ENCODE measurements around the gene CD320.
"Not testable (repeated sequence)": the region's sequence is repeated elsewhere in the genome, so short reads cannot be mapped to it uniquely, and the experiment has no call there.

CD320 gene

DNA sequence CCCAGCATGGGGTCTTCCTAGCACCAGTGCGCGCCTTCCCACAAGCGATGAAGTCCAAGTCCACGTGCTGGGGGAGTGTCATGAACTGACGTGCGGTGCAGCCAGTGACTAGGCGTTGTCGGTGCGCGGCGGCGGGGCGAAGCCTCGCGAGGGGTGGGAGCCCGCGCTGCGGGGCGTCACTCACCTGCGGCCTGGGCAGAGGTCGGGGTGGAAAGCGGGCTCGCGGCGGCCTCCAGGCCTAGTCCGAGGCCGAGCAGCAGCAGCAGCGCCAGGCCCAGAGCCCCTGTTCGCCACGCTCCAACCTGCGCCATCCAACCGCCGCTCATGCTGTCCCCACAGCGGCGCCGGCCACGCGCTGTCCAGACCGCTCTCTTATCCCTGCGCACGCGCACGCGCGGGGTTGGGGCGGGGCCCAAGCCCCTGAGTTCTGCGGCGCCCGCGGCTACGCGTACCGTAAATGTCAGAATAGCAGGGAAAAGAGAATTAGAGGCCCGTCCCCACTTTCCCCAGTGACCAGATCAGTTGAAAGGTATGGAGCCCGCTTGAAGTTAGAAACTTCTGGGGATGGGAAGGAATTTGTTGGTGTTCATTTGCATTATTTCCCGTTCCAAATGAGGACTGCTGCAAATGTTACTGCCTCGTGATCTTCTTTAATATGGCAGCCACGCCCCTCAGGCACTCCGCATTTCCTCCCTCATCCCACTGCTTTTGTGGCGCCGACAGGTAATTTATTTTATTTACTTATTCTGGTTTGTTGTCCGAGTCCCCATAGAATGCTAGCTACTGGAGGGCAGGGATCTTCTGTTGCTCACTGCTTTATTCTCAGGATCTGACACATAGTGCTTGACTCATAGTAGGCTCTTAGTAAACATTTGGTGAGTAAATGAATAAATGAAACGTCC lies at the start of gene CD320:
TSS of gene CD320 (minus strand) at position 394 of the 902 bp plus-strand sequence. CDS start at position 326, 68 bp downstream.
- Histone ChIP-seq H3K36me3 (ENCODE audit: control insufficient read depth, insufficient read depth, low read length) (peaks cover 9% of the 10 kb centered on the region), H3K27ac (ENCODE audit: low read depth, low read length) (no peak within 1 kb of the TSS), H3K4me3 (ENCODE audit: low read length) (peak within 1 kb of the TSS; percentile 67)

DNA sequence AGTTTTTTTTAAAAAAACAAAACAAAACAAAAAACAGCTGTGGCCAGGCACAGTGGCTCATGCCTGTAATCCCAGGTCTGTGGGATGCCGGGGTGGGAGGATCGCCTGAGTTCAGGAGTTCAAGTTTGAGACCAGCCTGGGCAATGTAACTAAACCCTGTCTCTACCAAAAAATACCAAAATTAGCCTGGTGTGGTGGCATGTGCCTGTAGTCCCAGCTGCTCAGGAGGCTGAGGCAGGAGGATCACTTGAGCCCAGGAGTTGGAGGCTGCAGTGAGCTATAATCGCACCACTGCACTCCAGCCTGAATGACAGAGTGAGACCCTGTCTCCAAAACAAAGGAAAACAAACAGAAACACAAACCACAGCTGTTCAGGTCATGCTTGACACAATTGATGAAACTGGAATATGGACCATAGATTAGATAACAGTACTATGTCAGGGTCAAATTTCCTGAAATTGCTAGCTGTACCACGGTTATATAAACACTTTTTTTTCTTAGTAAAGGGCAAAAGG lies 48.9 kb upstream of the CD320 start:
- Histone ChIP-seq H3K9ac (ENCODE audit: low read length) (no peak overlapping the region), H3K4me3 (ENCODE audit: low read length) (no peak overlapping the region), H3K36me3 (ENCODE audit: control insufficient read depth, insufficient read depth, low read length) (no peaks in the 10 kb centered on the region), H3K4me1 (ENCODE audit: control insufficient read depth, insufficient read depth, low read length) (peaks cover 4% of the 10 kb centered on the region), H3K27ac (ENCODE audit: low read depth, low read length) (no peak overlapping the region), H3K27me3 (ENCODE audit: control insufficient read depth, insufficient read depth, low read length) (no peaks in the 10 kb centered on the region)

More for the DNA sequence above, at the start of gene CD320:
- no peaks in the 10 kb centered on the region for H3K27me3 ChIP-seq (ENCODE audit: control insufficient read depth, insufficient read depth, low read length)
- H3K4me1 ChIP-seq (ENCODE audit: control insufficient read depth, insufficient read depth, low read length): peaks cover 12% of the 10 kb centered on the region
- H3K9ac ChIP-seq (ENCODE audit: low read length): no peak within 1 kb of the TSS

DNA sequence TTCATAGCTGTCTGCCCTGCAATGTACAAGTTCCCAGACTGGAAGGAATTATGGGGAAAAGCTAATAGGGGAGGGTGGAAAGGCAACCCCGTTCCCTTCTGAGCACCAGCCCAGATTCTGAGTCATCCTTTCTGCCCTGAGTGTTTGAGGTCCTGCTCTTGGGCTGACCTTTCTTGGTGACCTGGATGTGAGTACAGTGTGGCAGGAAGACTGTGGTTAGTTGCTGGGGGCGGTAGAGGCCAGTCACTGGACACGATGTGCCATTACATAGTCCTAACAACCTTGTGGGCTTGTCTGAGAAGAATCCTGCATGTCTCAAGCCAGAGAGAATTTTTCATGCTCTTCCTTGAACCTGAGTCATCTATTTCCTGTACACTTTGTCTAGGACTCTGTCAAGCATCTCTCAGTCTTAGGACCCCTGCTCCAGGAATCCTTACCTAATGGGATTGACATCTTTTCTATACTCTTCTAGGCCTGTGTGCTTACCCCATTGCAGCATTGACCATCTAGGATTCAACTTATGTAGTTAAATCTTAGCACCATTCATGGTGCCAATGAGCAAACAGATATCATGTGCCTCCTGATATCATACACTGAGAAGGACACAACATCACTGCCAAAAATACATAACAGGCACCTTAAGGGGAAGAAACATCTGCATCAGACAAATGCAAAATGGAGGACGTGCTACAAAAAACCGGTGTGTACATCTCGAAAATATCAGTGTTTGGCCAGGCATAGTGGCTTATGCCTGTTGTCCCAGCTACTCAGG lies 47.7 kb upstream of the CD320 start:
- Histone ChIP-seq H3K36me3 (ENCODE audit: control insufficient read depth, insufficient read depth, low read length) (no peaks in the 10 kb centered on the region), H3K27me3 (ENCODE audit: control insufficient read depth, insufficient read depth, low read length) (no peaks in the 10 kb centered on the region), H3K27ac (ENCODE audit: low read depth, low read length) (no peak overlapping the region), H3K9ac (ENCODE audit: low read length) (no peak overlapping the region), H3K4me3 (ENCODE audit: low read length) (no peak overlapping the region), H3K4me1 (ENCODE audit: control insufficient read depth, insufficient read depth, low read length) (no peaks in the 10 kb centered on the region)

DNA sequence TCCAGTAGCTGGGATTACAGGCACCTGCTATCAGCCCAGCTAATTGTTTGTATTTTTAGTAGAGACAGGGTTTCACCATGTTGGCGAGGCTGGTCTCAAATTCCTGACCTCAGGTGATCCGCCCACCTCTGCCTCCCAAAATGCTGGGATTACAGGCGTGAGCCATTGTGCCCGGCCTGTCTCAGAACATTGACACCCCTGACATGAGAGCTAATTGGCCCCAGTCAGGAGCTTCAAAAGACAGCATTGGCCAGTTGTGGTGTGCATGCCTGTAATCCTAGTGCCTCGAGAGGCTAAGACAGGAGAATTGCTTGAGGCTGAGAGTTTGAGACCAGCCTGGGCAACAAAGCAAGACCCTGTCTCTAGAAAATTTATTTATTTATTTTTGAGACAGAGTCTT lies 44.7 kb upstream of the CD320 start:
- not testable (repeated sequence) for H3K9ac ChIP-seq (ENCODE audit: low read length); H3K4me3 ChIP-seq (ENCODE audit: low read length); H3K4me1 ChIP-seq (ENCODE audit: control insufficient read depth, insufficient read depth, low read length); H3K36me3 ChIP-seq (ENCODE audit: control insufficient read depth, insufficient read depth, low read length); H3K27me3 ChIP-seq (ENCODE audit: control insufficient read depth, insufficient read depth, low read length); H3K27ac ChIP-seq (ENCODE audit: low read depth, low read length)

DNA sequence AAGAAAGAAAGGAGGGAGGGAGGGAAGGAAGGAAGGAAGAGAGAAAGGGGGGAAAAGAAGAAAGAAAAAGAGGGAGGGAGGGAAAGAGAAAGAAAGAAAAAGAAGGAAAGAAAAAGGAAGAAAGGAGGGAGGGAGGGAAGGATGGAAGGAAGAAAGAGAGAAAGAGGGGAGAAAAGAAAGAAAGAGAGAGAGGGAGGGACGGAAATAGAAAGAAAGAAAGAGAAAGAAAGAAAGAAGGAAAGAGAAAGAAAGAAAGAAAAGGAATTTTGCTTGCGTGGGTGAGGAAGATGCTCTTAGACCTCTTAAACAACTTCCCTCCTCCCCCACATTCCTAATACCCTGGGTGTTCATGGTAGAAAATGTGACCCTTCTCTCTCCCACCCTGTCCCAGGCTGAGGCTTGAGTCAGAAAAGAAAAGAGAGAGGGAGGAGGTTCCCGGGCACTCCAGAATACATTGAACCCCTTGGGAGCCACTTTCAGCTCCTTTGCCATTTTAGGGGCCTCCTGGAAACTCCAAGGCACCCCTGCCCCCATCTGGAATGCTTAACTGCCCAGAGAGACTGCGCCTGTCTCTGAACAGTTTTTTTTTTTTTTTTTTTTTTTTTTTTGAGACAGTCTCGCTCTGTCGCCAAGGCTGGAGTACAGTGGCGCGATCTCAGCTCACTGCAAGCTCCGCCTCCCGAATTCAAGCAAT lies 44.1 kb upstream of the CD320 start:
- H3K36me3 ChIP-seq (ENCODE audit: control insufficient read depth, insufficient read depth, low read length): no peaks in the 10 kb centered on the region
- H3K27me3 ChIP-seq (ENCODE audit: control insufficient read depth, insufficient read depth, low read length): no peaks in the 10 kb centered on the region
- H3K4me3 ChIP-seq (ENCODE audit: low read length): no peak overlapping the region
- no peaks in the 10 kb centered on the region for H3K4me1 ChIP-seq (ENCODE audit: control insufficient read depth, insufficient read depth, low read length)
- H3K9ac ChIP-seq (ENCODE audit: low read length): no peak overlapping the region
- H3K27ac ChIP-seq (ENCODE audit: low read depth, low read length): no peak overlapping the region

DNA sequence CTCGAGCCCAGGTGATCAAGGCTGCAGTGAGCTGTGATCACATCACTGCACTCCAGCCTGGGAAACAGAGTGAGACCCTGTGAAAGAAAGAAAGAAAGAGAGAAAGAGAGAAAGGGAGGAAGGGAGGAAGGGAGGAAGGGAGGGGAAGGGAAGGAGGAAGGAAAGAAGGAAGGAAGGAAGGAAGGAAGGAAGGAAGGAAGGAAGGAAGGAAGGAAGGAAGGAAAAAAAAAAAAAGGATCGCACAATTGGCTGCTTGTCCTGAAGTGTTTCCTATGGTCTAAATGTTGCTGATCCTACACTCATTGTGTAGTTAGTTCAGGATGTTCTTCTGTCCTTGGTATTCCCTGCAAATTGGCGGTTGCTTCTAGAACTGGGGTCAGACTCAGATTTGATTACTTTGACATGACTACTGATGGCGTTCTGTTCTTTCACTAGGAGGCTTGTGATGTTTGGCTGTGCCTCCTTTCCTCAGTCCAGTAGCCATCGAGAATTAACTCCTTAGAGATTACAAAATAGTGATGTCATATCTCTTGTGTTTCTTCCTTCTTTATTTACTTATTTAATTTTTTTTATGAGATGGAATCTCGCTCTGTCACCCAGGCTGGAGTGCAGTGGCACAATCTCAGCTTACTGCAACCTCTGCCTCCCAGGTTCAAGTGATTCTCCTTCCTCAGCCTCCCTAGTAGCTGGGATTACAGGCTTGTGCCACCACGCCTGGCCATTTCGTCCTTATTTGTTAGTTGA lies 41.6 kb upstream of the CD320 start:
- H3K9ac ChIP-seq (ENCODE audit: low read length); H3K27ac ChIP-seq (ENCODE audit: low read depth, low read length); H3K27me3 ChIP-seq (ENCODE audit: control insufficient read depth, insufficient read depth, low read length); H3K4me1 ChIP-seq (ENCODE audit: control insufficient read depth, insufficient read depth, low read length); H3K36me3 ChIP-seq (ENCODE audit: control insufficient read depth, insufficient read depth, low read length); H3K4me3 ChIP-seq (ENCODE audit: low read length): not testable (repeated sequence)

DNA sequence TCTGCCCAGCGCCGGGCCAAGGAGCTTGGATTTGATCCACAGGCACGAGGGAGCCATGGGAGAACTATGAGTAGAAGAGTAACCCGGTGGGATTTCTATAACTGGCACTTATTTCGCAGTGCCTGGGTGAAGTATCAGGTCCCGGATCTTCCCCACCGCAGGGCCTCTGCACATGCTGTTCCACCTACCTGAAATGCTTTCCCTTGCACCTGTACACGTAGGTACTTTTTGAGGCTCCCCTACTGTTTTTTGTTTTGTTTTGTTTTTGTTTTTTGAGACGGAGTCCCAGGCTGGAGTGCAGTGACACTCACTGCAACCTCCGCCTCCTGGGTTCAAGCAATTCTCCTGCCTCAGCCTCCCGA lies 35.3 kb upstream of the CD320 start:
- H3K9ac ChIP-seq (ENCODE audit: low read length): no peak overlapping the region
- peak overlapping the region; percentile 61 for H3K4me3 ChIP-seq (ENCODE audit: low read length)
- no peak overlapping the region for H3K27ac ChIP-seq (ENCODE audit: low read depth, low read length)
- no peaks in the 10 kb centered on the region for H3K4me1 ChIP-seq (ENCODE audit: control insufficient read depth, insufficient read depth, low read length)
- H3K27me3 ChIP-seq (ENCODE audit: control insufficient read depth, insufficient read depth, low read length): peaks cover 7% of the 10 kb centered on the region
- no peaks in the 10 kb centered on the region for H3K36me3 ChIP-seq (ENCODE audit: control insufficient read depth, insufficient read depth, low read length)

DNA sequence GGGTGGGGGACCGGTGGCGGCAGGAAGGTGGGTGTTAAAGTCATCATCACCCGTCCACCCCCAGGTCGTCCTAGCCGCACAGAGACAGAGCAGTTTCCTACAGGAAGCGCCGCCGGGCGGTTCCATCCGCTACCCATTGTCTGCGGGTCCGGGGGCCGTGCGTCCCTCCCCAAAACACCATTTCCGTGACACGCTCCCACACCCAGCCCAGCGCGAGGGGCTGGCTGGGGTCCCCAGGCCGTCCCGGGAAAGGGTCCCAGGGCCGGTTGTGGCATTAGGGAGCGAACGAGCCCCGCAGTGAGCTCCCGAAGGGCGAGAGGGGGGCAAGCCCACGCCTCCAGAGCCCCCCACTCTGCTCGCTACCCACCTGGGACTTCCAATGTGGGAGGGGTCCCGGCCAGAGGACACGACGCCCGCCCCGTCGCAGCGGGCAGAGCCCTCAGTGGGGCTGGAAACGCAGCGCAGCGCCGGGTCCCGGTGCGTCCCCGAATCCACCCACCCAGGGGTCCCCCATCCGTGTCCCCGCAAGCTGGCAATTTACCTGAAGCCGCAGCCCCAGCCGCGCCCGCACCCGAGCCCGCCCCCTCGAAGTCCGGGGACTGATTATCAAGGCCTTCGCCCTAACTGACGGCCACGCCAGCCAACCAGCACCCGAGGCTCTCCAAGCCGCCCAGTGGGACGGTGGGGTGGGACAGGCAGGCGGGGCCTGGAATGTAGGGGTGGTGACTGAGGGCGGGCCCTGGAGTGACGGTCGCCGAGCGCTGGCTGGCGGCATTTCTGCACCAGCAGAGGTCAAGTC lies 34.7 kb upstream of the CD320 start, which contains the start of gene KANK3:
TSS of gene KANK3 (minus strand) at position 579 of the 799 bp plus-strand sequence. CDS start 5,434 bp downstream, outside the sequence.
- Histone ChIP-seq H3K27ac (ENCODE audit: low read depth, low read length) (peak within 1 kb of the TSS; percentile 24), H3K36me3 (ENCODE audit: control insufficient read depth, insufficient read depth, low read length) (no peaks in the 10 kb centered on the region), H3K9ac (ENCODE audit: low read length) (no peak within 1 kb of the TSS), H3K4me1 (ENCODE audit: control insufficient read depth, insufficient read depth, low read length) (no peaks in the 10 kb centered on the region), H3K4me3 (ENCODE audit: low read length) (peak within 1 kb of the TSS; percentile 61), H3K27me3 (ENCODE audit: control insufficient read depth, insufficient read depth, low read length) (peaks cover 10% of the 10 kb centered on the region)

DNA sequence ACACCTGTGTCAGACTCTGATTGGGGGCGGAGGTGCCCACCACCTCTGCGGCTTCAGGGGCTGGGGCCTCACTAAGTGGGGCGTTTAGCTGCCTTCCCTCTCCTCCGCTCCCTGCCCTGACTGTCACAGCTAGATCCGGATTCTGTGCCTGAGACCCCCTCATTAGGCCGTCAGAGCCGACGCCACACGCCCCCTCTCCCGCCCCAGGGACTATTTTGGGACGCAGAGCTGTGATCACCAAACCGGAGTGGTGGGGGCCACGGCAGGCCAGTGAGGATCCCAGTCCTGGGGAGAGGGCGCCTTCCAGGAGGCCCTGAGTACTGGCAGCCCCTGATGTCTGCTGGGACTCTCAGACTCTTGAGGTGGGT lies 34.1 kb upstream of the CD320 start:
- H3K4me1 ChIP-seq (ENCODE audit: control insufficient read depth, insufficient read depth, low read length): no peaks in the 10 kb centered on the region
- H3K9ac ChIP-seq (ENCODE audit: low read length): no peak overlapping the region
- H3K36me3 ChIP-seq (ENCODE audit: control insufficient read depth, insufficient read depth, low read length): no peaks in the 10 kb centered on the region
- peaks cover 10% of the 10 kb centered on the region for H3K27me3 ChIP-seq (ENCODE audit: control insufficient read depth, insufficient read depth, low read length)
- H3K27ac ChIP-seq (ENCODE audit: low read depth, low read length): peak overlapping the region; percentile 12
- H3K4me3 ChIP-seq (ENCODE audit: low read length): no peak overlapping the region

DNA sequence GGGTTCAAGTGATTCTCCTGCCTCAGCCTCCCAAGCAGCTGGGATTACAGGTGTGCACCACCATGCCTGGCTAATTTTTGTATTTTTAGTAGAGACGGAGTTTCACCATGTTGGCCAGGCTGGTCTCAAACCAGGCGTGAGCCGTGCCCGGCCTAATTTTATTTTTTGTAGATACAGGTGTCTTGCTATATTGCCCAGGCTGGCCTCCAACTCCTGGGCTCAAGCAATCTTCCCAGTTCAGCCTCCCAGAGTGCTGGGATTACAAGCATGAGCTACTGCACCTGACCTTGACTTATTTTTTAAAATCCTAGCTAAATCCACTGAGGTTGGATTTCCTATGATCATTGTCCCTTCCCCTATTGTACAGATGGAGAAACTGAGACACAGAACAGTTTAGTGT lies 33.3 kb upstream of the CD320 start:
- H3K9ac ChIP-seq (ENCODE audit: low read length); H3K27ac ChIP-seq (ENCODE audit: low read depth, low read length); H3K4me1 ChIP-seq (ENCODE audit: control insufficient read depth, insufficient read depth, low read length); H3K4me3 ChIP-seq (ENCODE audit: low read length); H3K36me3 ChIP-seq (ENCODE audit: control insufficient read depth, insufficient read depth, low read length): not testable (repeated sequence)
- peaks cover 13% of the 10 kb centered on the region for H3K27me3 ChIP-seq (ENCODE audit: control insufficient read depth, insufficient read depth, low read length)

DNA sequence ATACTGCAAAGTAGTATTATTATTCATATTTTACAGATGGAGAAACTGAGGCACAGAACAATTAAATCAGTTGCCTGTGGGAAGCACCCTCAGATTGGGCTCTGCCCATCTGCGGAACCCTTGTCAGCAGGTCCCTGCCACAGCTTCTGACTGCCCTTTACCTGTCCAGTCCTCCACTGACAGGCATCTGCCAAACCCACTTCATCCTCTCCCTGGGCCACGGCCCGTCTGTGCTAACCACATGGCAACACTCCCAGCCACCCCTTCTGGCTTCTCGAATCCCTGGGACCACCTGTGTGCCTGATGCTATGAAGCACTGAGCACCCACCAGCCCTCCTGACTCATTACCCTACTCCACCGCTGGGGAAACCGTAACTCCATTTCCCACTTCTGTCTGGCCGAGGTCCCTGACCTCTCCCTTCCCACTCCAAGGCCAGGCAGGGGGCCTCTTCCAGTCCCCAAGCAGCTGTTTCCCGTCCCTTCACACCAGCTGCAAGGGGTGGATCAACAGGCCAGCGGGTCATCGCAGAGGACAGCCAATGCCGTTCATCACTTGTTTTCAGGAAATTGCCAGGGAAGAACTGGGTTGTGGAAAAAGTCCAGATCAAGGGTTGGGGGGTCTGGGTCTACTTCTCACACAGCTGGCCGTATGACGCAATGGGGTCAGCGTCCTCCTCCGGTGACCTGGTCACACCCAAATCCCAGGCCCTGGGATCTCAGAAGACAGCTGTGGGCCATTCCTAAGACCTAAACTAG lies 32.4 kb upstream of the CD320 start:
- H3K4me1 ChIP-seq (ENCODE audit: control insufficient read depth, insufficient read depth, low read length): no peaks in the 10 kb centered on the region
- H3K9ac ChIP-seq (ENCODE audit: low read length): no peak overlapping the region
- no peak overlapping the region for H3K4me3 ChIP-seq (ENCODE audit: low read length)
- H3K27ac ChIP-seq (ENCODE audit: low read depth, low read length): no peak overlapping the region
- no peaks in the 10 kb centered on the region for H3K36me3 ChIP-seq (ENCODE audit: control insufficient read depth, insufficient read depth, low read length)
- peaks cover 16% of the 10 kb centered on the region for H3K27me3 ChIP-seq (ENCODE audit: control insufficient read depth, insufficient read depth, low read length)
